IPS-20b (cell line): ENCODE results near the gene SLC66A2.

Experiments
- H3K27ac ChIP-seq: one replicate; pipeline ENCODE4 v1.5.1; 2013; ENCODE audit warnings: low read length
- H3K27me3 ChIP-seq: 2 replicates; pipeline ENCODE4 v1.6.1; 2013; ENCODE audit warnings: mild to moderate bottlenecking, low read length, inconsistent platforms; ENCODE audit not compliant: insufficient read depth
- H3K36me3 ChIP-seq: 2 replicates; pipeline ENCODE4 v1.6.1; 2013; ENCODE audit warnings: low read depth, mild to moderate bottlenecking, inconsistent platforms, low read length, moderate library complexity; ENCODE audit not compliant: insufficient read depth
- H3K4me1 ChIP-seq: 2 replicates; pipeline ENCODE4 v1.6.1; 2013; ENCODE audit warnings: mild to moderate bottlenecking, control low read depth, inconsistent platforms, low read length, moderate library complexity; ENCODE audit not compliant: insufficient read depth
- H3K4me3 ChIP-seq: 2 replicates; pipeline ENCODE4 v1.5.1; 2013; ENCODE audit warnings: mild to moderate bottlenecking, low read length, inconsistent platforms
- H3K9ac ChIP-seq: 2 replicates; pipeline ENCODE4 v1.6.1; 2013; ENCODE audit warnings: low read depth, mild to moderate bottlenecking, inconsistent platforms, low read length, moderate library complexity
- H3K9me3 ChIP-seq: 2 replicates; pipeline ENCODE4 v1.6.1; 2013; ENCODE audit warnings: mild to moderate bottlenecking, low read depth, low read length, inconsistent platforms; ENCODE audit not compliant: insufficient read depth

The SLC66A2 gene

GRCh38 chr18:79983253-79983652 lies 31.8 kb upstream of the SLC66A2 start:
- no peaks in the 10 kb centered on the region for H3K27me3 ChIP-seq
- H3K36me3 ChIP-seq, result peaks cover 47% of the 10 kb centered on the region
- no peak overlapping the region for H3K27ac ChIP-seq
- no peak overlapping the region for H3K4me3 ChIP-seq
- H3K9me3 ChIP-seq, result no peaks in the 10 kb centered on the region
- peaks cover 8% of the 10 kb centered on the region; the same call in 1 of the 2 replicates for H3K4me1 ChIP-seq
- no peak overlapping the region for H3K9ac ChIP-seq

GRCh38 chr18:79982736-79983135 lies 31.3 kb upstream of the SLC66A2 start:
- H3K27ac ChIP-seq, result no peak overlapping the region
- H3K4me3 ChIP-seq, result no peak overlapping the region
- no peaks in the 10 kb centered on the region for H3K9me3 ChIP-seq
- peaks cover 8% of the 10 kb centered on the region; the same call in 1 of the 2 replicates for H3K4me1 ChIP-seq
- peaks cover 52% of the 10 kb centered on the region for H3K36me3 ChIP-seq
- no peaks in the 10 kb centered on the region for H3K27me3 ChIP-seq
- no peak overlapping the region for H3K9ac ChIP-seq

GRCh38 chr18:79980585-79980984 lies 29.1 kb upstream of the SLC66A2 start:
- Histone ChIP-seq H3K27me3 (no peaks in the 10 kb centered on the region), H3K4me3 (no peak overlapping the region), H3K4me1 (no peaks in the 10 kb centered on the region), H3K9ac (no peak overlapping the region), H3K36me3 (peaks cover 61% of the 10 kb centered on the region), H3K9me3 (no peaks in the 10 kb centered on the region), H3K27ac (no peak overlapping the region)

GRCh38 chr18:79979843-79980242 lies 28.4 kb upstream of the SLC66A2 start:
- no peaks in the 10 kb centered on the region for H3K9me3 ChIP-seq
- H3K27me3 ChIP-seq, result no peaks in the 10 kb centered on the region
- H3K27ac ChIP-seq, result no peak overlapping the region
- H3K36me3 ChIP-seq, result peaks cover 61% of the 10 kb centered on the region
- H3K4me3 ChIP-seq, result no peak overlapping the region
- H3K9ac ChIP-seq, result no peak overlapping the region
- no peaks in the 10 kb centered on the region for H3K4me1 ChIP-seq

GRCh38 chr18:79975985-79976680 lies 24.7 kb upstream of the SLC66A2 start:
- H3K36me3 ChIP-seq, result peaks cover 84% of the 10 kb centered on the region
- no peaks in the 10 kb centered on the region for H3K27me3 ChIP-seq
- no peak overlapping the region for H3K27ac ChIP-seq
- no peaks in the 10 kb centered on the region for H3K9me3 ChIP-seq
- no peak overlapping the region for H3K9ac ChIP-seq
- H3K4me1 ChIP-seq, result no peaks in the 10 kb centered on the region
- H3K4me3 ChIP-seq, result no peak overlapping the region

- Histone ChIP-seq H3K9me3 (no peaks in the 10 kb centered on the region), H3K36me3 (peaks cover 92% of the 10 kb centered on the region), H3K4me3 (no peak overlapping the region), H3K4me1 (no peaks in the 10 kb centered on the region), H3K9ac (no peak overlapping the region), H3K27ac (no peak overlapping the region), H3K27me3 (no peaks in the 10 kb centered on the region)
Measured at GRCh38 chr18:79975043-79975442, 23.6 kb upstream of the SLC66A2 start.

- Histone ChIP-seq H3K36me3 (peaks cover 83% of the 10 kb centered on the region), H3K4me1 (no peaks in the 10 kb centered on the region), H3K27me3 (no peaks in the 10 kb centered on the region), H3K4me3 (no peak overlapping the region), H3K9me3 (no peaks in the 10 kb centered on the region), H3K9ac (no peak overlapping the region), H3K27ac (no peak overlapping the region)
Measured at GRCh38 chr18:79974025-79974654, 22.7 kb upstream of the SLC66A2 start.

- Histone ChIP-seq H3K9ac (no peak overlapping the region), H3K27ac (no peak overlapping the region), H3K4me3 (no peak overlapping the region), H3K27me3 (no peaks in the 10 kb centered on the region), H3K4me1 (no peaks in the 10 kb centered on the region), H3K9me3 (no peaks in the 10 kb centered on the region), H3K36me3 (peaks cover 81% of the 10 kb centered on the region)
Measured at GRCh38 chr18:79973517-79973916, 22.1 kb upstream of the SLC66A2 start.

GRCh38 chr18:79972720-79973119 lies 21.3 kb upstream of the SLC66A2 start:
- H3K27ac ChIP-seq, result no peak overlapping the region
- H3K4me1 ChIP-seq, result no peaks in the 10 kb centered on the region
- no peaks in the 10 kb centered on the region for H3K9me3 ChIP-seq
- no peaks in the 10 kb centered on the region for H3K27me3 ChIP-seq
- H3K4me3 ChIP-seq, result no peak overlapping the region
- peaks cover 75% of the 10 kb centered on the region for H3K36me3 ChIP-seq
- H3K9ac ChIP-seq, result no peak overlapping the region

GRCh38 chr18:79971986-79972385 lies 20.5 kb upstream of the SLC66A2 start:
- Histone ChIP-seq H3K27ac (no peak overlapping the region), H3K27me3 (no peaks in the 10 kb centered on the region), H3K4me3 (no peak overlapping the region), H3K9me3 (no peaks in the 10 kb centered on the region), H3K9ac (no peak overlapping the region), H3K4me1 (no peaks in the 10 kb centered on the region), H3K36me3 (peaks cover 68% of the 10 kb centered on the region)

GRCh38 chr18:79971211-79971952 lies 19.9 kb upstream of the SLC66A2 start:
- H3K36me3 ChIP-seq, result peaks cover 62% of the 10 kb centered on the region
- no peaks in the 10 kb centered on the region for H3K27me3 ChIP-seq
- no peak overlapping the region for H3K4me3 ChIP-seq
- no peaks in the 10 kb centered on the region for H3K4me1 ChIP-seq
- no peak overlapping the region for H3K9ac ChIP-seq
- no peaks in the 10 kb centered on the region for H3K9me3 ChIP-seq
- no peak overlapping the region for H3K27ac ChIP-seq
